Measurements from ENCODE around the gene BHLHE41.
A peak's percentile ranks its signal among the peaks of the same experiment; 100 is the strongest.

The BHLHE41 gene

DNA sequence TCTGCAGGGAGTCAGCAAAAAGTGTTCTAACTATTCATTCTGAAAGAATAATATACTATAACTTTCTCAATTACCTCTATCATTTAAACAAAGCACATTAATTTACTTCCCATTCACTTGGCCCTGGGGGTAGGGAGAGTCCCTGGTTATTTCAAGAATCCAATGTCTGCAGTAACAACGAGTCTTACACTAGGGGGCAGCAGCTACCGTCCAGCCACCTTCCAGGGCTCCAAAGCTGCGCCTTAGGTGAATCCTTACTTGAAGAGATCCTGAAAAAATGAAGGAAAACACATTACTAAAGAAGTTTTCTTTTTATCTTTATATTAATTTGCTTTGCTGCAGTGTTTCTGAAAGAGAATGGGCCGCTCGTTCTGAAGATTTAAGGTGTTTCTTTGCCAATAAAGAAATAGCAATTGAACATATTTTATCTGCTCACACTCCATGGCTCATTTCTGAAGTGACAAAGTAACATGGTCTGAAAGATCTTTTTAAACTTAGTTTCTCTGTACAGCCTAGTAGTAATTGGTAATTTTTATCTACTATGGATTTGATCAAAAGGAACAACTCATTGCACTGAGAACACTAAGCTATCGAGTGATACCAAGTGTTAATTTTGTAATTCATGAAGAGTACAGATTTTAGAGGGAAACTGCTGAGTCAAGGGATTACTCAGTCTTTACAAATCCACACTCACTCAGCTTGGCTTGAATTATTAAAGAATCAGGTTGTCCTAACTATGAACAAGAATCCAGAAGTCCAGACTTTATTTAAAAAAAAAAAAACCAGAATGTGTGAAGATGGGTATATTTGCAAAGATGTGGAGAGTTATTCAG is 27.6 kb downstream of the BHLHE41 start:
- DNase-seq (ENCODE audit: low read depth in 2 of 2), result peak; percentile 83 to 86
- H3K4me3 ChIP-seq (replicated peaks in 1 of 2; ENCODE audit: low read depth in 2 of 2, low read length in 2 of 2), result no peak overlapping the region
- TF ChIP-seq, protein P1, sequence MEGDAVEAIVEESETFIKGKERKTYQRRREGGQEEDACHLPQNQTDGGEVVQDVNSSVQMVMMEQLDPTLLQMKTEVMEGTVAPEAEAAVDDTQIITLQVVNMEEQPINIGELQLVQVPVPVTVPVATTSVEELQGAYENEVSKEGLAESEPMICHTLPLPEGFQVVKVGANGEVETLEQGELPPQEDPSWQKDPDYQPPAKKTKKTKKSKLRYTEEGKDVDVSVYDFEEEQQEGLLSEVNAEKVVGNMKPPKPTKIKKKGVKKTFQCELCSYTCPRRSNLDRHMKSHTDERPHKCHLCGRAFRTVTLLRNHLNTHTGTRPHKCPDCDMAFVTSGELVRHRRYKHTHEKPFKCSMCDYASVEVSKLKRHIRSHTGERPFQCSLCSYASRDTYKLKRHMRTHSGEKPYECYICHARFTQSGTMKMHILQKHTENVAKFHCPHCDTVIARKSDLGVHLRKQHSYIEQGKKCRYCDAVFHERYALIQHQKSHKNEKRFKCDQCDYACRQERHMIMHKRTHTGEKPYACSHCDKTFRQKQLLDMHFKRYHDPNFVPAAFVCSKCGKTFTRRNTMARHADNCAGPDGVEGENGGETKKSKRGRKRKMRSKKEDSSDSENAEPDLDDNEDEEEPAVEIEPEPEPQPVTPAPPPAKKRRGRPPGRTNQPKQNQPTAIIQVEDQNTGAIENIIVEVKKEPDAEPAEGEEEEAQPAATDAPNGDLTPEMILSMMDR (IDR thresholded peaks at IDR 0.05; ENCODE audit: low read depth, low read length), result peak; percentile 93

DNA sequence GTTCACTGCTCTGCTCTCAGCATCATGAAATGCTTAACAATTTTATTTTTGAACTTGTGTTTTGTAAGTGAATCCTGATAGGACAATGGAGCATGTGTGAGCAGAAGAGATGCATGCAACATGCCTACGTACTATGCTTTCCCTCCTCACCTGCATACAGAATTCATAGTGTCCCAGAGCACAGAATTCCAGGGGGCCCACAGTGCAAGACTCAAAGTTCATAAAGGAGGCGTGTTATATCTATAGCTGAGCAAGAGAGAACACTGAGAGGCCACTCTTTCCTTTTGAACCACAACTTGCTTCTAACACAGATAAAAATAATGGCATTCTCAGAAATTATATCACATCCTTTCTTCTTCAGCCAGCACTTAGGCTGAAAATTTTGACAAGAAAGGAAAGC is 28.8 kb downstream of the BHLHE41 start:
- no peak overlapping the region for H3K4me3 ChIP-seq (replicated peaks in 1 of 2; ENCODE audit: low read depth in 2 of 2, low read length in 2 of 2)
- TF ChIP-seq, protein P1 (IDR thresholded peaks at IDR 0.05; ENCODE audit: low read depth, low read length), result no peak
- DNase-seq (ENCODE audit: low read depth in 2 of 2), result no peak

DNA sequence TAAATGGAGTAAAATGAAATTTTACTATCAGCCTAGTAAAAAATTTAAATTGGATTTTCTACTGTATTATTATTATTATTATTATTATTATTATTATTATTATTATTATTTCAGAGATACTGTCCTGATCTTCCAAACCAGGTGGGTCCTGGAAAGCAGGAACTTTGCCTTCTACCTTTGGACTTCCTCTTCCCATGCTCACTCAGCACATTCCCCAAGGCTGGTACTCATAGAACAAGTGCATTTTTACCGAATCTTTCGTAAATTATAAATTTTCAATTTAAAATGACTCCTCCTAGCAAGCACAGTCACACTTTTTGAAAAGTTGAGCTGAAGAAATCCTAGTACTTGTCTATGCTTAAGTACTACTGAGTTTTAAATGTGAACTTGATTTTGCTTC is 29.7 kb downstream of the BHLHE41 start:
- TF ChIP-seq, protein P1 (IDR thresholded peaks at IDR 0.05; ENCODE audit: low read depth, low read length), result no peak
- H3K4me3 ChIP-seq (replicated peaks in 1 of 2; ENCODE audit: low read depth in 2 of 2, low read length in 2 of 2), result no peak overlapping the region

DNA sequence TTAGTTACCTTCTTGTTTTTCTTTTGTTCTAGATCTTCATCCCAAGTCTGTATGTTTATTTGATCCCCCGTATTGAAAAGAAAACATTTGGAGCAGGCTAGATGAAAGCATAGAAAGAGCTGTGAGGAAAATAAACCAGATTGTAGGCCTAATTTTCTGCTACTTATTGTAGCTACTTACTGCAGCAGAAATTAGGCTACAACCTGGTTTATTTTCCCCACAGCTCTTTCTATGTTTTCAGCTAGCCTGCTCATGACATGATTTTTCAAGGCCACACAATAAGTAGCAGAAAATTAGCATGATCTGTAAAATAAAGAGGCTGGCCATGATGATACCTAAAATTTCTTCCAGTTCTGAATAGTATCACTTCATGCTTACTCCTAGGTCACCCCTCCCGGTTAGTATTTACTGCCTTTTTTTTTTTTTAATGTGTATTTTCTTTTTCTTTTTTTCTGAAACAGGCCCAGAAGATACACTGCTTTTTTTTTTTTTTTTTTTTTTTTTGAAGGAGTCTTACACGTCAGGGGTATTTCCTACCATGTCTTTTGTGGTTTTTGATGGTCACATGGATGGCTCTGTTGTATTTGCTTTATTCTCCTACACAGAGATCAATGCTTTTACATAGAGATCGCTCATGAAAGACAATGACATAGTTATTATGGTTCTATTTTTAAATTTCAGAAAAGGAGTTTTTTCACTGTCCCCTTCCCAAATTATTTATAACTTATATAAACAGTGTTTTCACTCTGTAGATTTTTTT is 32.3 kb downstream of the BHLHE41 start:
- H3K4me3 ChIP-seq (replicated peaks in 1 of 2; ENCODE audit: low read depth in 2 of 2, low read length in 2 of 2), result no peak overlapping the region
- TF ChIP-seq, protein P1 (IDR thresholded peaks at IDR 0.05; ENCODE audit: low read depth, low read length), result no peak
- peak in 1 of 2 donors; percentile 51 for DNase-seq (ENCODE audit: low read depth in 2 of 2)

More for the DNA sequence above, 29.7 kb downstream of the BHLHE41 start:
- DNase-seq (ENCODE audit: low read depth in 2 of 2), result no peak

DNA sequence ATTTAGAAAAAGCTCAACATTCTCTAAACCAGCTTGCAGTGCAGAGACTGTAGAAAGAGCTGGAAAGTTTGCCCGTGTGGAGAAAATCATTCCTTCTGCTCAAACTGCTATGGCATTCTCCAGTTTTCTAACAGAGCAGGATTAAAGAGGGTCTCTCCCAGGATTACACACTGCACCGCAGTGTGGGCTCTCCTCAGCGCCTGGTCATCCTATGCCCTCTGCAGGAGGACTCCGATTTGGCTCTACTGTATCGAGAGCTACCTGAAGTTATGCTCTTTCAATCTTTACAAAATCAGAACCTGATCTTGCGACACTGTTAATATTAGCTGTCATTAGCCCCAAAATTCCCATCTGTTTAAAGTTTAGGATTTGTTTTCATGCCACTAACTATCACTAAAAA is 33.0 kb downstream of the BHLHE41 start:
- H3K4me3 ChIP-seq (replicated peaks in 1 of 2; ENCODE audit: low read depth in 2 of 2, low read length in 2 of 2), result no peak overlapping the region
- peak in 1 of 2 donors; percentile 28 for DNase-seq (ENCODE audit: low read depth in 2 of 2)
- TF ChIP-seq, protein P1 (IDR thresholded peaks at IDR 0.05; ENCODE audit: low read depth, low read length), result peak; percentile 23

DNA sequence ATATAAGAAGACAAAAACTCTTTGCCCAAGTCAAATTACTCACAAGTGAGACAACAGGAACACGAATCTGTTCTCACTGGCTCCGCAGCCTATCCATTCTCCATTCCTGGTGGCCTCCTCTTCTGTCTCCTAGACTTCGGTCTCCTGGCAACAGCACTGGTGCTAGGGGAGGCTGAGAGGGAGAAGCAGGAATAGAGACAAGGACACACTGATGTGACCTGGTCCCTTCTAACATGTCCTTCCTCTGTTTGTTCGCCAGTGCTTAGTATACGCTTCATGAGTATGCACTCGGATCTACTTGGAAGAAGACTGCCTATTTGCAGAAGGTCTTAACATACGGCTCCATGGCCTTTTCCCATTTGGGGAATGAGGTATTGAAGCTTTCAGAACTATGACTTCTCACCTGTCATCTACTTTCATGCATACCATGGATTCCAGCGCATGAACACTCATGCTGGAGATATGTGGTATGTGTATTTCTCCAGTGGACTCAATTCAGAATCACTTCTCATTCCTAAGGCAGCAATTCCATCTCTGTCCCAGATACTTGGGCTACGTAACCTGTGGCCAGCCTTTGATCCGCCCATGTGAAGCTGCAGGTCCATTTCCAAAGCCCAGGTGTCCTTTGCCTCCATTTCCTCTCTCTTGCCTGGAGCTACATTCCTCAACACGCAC is 33.9 kb downstream of the BHLHE41 start:
- peak in 1 of 2 donors; percentile 41 for DNase-seq (ENCODE audit: low read depth in 2 of 2)
- TF ChIP-seq, protein P1 (IDR thresholded peaks at IDR 0.05; ENCODE audit: low read depth, low read length), result no peak
- no peak overlapping the region for H3K4me3 ChIP-seq (replicated peaks in 1 of 2; ENCODE audit: low read depth in 2 of 2, low read length in 2 of 2)

Data from cardiac fibroblast (primary cell).